Activated T-helper 1 cell treated with Interleukin-2 at 50 U/mL for 16 hours (primary cell): ENCODE data around the gene CHMP3.
A peak's percentile ranks its signal among the peaks of the same experiment; 100 is the strongest.
"Not testable (repeated sequence)": the region's sequence is repeated elsewhere in the genome, so short reads cannot be mapped to it uniquely, and the experiment has no call there.

Source experiments
- DNase-seq: peaks from one replicate; pipeline ENCODE4 v3.0.0-alpha.2; 2020; ENCODE audit warnings: low read depth

Gene CHMP3

GRCh38 chr2:86549440-86549839, 13.8 kb downstream of the CHMP3 start:
- DNase-seq = not testable (repeated sequence)

- DNase-seq = not testable (repeated sequence)
Observed at GRCh38 chr2:86548913-86549396, 14.3 kb downstream of the CHMP3 start.

GRCh38 chr2:86548165-86548912, 14.9 kb downstream of the CHMP3 start:
- not testable (repeated sequence) for DNase-seq

- DNase-seq = not testable (repeated sequence)
Observed at GRCh38 chr2:86545296-86545924, 17.8 kb downstream of the CHMP3 start.

GRCh38 chr2:86544278-86545099, 18.8 kb downstream of the CHMP3 start:
- DNase-seq = not testable (repeated sequence)

GRCh38 chr2:86543793-86544192, 19.4 kb downstream of the CHMP3 start:
- DNase-seq = no peak

GRCh38 chr2:86543335-86543734, 19.9 kb downstream of the CHMP3 start:
- no peak for DNase-seq

GRCh38 chr2:86542814-86543213, 20.4 kb downstream of the CHMP3 start:
- DNase-seq = no peak

GRCh38 chr2:86541334-86541733, 21.9 kb downstream of the CHMP3 start:
- DNase-seq = no peak

GRCh38 chr2:86533589-86533988, 29.7 kb downstream of the CHMP3 start:
- no peak for DNase-seq

- DNase-seq = no peak
Observed at GRCh38 chr2:86525421-86526340, 37.6 kb downstream of the CHMP3 start.

- DNase-seq = no peak
Observed at GRCh38 chr2:86523491-86523890, 39.8 kb downstream of the CHMP3 start.

GRCh38 chr2:86522711-86523110, 40.5 kb downstream of the CHMP3 start:
- DNase-seq = no peak

GRCh38 chr2:86521922-86522321, 41.3 kb downstream of the CHMP3 start:
- no peak for DNase-seq

- no peak for DNase-seq
Observed at GRCh38 chr2:86520153-86520552, 43.1 kb downstream of the CHMP3 start.

- DNase-seq = no peak
Observed at GRCh38 chr2:86519349-86519748, 43.9 kb downstream of the CHMP3 start.

- DNase-seq = peak; percentile 4
Observed at GRCh38 chr2:86518481-86518880, 44.8 kb downstream of the CHMP3 start.

- no peak for DNase-seq
Observed at GRCh38 chr2:86513948-86514660, 49.1 kb downstream of the CHMP3 start.

GRCh38 chr2:86512892-86513291, 50.4 kb downstream of the CHMP3 start:
- DNase-seq = no peak

- DNase-seq = no peak
Observed at GRCh38 chr2:86512034-86512433, 51.2 kb downstream of the CHMP3 start.

- DNase-seq = no peak
Observed at GRCh38 chr2:86510436-86510933, 52.8 kb downstream of the CHMP3 start.
